ENCODE results near the gene SCFD2.

The SCFD2 gene

GRCh38 chr4:53132132-53132891, 233.5 kb downstream of the SCFD2 start:
- no peak for DNase-seq

DNA sequence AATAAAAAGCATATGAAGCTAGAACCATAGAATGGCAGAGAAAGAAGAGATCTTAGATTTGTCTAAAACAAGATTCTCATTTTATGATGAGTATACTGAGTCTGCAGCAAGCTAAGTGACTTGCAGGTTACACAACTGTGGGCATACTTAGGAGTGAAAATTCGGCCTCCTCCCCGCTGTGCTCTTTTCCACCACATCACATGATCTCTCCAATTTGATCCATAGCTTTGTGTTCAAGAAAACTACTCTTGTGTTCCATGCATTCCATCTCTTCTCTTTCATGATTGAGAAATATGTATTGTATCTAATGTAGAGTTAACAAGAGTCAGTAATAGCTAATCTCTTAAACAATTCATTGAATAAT, 234.3 kb downstream of the SCFD2 start:
- DNase-seq, result no peak

DNA sequence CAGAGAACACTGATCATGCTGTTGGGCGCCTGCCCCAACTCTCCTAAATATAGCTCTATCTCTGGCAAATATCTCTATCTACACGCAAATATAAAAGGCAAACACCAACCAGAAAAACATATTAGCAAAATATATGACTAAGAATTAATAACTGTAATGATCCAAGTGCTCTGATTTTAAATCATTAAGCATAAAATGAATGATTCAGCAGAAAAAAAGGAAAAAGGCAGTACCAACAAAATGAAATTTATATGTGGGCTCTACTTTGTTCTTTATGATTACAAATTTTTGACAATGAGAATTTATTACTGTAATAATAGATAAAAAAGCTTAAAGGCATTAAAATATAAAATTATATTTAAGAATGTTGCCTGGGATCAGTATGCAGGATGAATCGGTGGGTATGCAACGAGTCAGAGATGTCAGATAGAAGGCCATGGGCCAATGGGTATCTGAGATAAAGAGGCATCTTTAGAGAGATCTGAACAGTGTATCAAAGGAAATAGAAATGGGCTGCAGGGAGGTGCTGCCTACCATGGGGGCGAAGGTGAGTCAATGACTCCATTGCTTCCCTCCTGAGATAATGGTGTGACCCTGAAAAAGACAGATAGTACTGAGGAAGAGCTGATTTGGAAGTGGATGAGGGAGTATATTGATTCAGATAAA, 234.8 kb downstream of the SCFD2 start:
- DNase-seq, result no peak

DNA sequence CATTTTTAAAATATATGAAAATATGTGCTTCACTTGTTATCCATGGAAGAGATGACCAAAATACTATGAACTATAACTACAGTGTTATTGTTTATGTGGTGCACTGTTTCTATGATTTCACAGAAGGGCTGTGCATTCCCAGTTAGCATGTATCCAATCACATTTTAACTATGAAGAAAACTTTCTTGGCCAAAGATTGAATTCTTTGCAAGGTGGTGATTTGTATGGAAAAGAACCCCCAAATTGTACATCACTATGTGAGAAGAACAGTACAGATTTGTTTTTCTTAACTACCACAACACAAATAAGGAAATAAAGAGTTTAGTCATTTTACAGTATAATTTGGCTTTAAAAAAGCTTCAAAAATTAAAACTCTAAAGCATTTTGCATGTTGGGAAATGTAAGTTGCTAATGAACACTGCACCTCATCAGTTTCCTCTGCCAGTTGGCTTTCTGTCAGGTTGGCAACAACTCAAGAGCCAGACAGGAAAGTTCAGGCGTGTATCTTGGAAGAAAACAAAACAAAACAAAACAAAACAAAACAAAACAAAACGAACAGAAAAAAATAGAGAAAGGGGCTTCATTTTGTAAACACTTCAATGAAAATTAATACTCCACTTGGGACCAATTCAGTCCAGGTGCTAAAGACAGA, 237.0 kb downstream of the SCFD2 start:
- no peak for DNase-seq

GRCh38 chr4:53128231-53128630, 237.6 kb downstream of the SCFD2 start:
- no peak for DNase-seq

- no peak for DNase-seq
These were observed 238.5 kb downstream of the SCFD2 start for GRCh38 chr4:53127365-53127764.

- DNase-seq, result no peak
These were observed 239.8 kb downstream of the SCFD2 start for GRCh38 chr4:53126099-53126498.

DNA sequence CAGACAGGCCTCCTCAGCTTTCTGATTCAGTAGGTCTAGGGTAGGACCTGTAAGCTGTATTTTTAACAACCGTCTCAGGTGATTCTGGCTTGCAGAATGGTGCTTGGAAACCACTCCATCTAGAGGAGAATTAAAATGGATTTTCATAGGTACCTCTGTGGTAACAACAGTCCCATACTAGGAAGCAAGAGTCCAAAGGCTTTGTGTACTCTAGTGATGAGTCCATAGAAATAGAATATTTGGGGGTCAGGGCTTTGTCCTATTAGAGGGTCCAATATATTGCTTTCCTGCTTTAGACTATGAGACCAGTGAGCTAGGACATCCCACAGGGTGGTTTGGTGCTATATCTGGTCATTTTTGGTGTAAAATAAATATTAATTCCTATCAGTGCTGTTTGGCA, 242.0 kb downstream of the SCFD2 start:
- no peak for DNase-seq

DNA sequence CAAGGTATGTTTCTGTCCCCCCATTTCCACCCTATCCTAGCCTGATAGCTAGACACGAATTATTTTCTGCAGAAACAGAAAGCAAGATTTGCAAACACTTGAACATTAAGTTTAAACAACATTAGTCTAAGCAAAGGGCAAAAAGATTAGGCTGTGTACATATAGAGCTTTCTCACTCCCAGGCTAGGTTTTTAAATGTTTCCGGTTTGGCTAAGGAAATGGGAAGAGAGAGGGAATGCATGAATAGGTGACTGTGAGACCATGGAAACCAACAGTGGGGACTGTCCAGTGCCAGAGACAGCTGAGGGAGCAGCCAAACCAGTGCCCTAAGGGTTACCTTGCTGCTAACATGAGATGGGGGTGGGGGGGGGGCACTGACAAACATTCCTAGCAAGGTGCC, 242.7 kb downstream of the SCFD2 start:
- no peak for DNase-seq

DNA sequence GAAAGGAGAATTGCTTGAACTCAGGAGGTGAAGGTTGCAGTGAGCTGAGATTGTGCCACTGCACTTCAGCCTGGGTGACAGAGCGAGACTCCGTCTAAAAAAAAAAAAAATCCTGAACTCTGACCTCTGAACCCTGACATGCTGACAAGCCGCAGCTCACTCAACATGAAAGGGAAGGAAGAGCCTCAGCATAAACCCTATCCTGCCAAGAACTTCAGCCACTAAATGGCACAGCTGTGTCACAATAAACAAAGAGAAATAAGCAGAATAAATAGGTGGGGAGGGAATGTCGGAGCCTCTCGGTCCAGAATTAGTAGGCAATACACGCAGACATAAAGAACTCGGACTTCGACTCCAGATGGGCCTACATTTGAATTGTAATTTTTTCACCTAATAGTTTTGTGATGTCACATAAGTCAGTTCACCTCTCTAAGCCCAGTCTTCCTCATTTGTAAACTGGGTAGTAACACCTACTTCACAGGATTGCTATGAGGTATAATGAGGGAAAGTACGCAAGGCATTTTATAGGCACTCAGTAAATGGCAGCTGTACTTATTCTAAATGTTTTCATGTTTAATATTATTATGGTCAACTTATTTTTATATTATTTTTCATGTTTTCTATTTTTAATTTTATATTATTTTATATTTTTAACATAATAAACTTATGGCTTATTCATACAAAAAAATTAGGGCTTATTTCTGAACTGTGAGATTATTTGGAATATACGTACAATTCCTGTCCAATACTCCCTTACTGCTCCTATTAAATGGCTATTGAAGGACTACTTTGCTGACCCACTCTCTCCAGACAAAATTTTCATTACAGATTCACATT, 243.4 kb downstream of the SCFD2 start:
- no peak for DNase-seq

DNA sequence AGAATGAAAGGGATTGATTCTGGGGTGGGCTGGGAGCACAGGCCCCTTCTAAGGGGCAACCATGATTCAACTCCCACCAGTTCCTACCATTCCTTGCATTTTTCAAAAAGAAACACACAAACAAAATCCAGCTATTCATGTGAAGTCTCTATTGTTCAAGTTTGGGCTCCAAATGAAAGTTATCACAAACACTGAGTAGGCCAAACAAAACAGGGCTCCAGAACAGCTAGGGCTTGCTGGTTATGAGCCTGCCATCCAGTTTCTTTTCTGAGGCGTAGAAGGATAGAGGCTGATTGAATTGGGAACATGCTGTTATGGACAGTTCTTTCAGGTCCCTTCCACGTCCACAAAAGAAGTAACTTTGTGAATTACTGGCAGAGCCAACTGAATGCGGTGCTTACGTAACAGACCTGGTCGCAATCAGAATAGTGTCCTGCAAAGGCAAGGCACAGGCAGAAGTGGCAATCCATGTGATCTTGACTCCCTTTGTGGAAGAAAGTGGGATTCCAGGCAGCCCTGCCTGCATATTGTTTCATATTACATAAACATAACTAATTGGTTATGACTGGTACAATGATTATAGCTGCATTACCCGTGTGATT, 244.5 kb downstream of the SCFD2 start:
- no peak for DNase-seq

DNA sequence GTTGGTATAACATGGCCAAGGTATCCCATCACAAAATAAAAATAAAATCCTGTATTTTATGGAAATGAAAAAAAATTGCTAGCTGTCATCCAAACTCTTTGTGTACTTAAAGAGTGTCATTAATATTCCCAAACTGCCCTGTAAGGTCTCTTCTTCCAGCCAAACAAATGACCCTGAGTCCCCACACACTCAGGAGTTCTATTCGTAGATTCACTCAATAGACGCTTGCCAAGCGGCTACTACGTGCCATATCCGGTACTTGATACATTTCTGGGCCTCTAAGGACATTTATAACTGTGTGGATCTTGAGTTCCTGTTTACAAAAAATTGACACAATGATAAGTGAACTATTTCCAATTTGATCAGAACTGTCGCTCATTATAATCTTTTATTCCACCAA, 245.1 kb downstream of the SCFD2 start:
- DNase-seq, result no peak

DNA sequence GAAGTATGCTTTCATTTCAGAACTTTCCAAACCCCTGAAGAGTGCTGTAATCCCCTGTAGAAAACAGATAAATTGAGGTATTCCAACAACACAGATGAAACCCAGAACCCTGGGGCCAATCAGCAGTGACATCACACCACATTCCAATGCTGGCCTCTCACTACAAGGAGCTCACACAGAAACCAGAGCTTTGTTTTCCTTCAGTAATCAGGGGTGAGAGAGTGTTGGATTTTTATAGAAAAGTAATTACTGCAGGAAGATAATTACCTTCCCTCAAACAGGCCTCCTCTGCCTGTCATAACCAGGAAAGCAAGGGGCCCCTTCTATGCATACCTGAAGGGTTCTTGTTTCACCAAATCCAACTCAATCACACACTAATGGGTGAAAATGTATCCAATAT, 246.2 kb downstream of the SCFD2 start:
- no peak for DNase-seq

DNA sequence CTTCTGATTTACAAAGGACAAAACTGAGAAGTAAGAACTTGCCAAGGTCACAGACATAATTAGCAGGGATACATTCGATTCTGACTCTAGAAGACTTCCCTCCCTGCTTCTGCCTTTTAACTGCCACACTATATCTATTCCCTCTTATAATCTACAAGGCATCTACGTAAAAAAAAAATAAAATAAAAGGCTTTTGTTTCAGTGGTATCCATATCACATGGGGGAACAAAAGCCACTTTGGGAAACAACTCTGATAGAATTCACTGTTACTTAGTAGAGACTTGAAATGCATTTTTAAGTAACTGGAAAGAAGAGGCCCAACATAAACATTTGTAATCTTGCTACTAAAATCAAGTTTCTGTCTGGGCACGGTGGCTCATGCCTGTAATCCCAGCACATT, 247.2 kb downstream of the SCFD2 start:
- no peak for DNase-seq

DNA sequence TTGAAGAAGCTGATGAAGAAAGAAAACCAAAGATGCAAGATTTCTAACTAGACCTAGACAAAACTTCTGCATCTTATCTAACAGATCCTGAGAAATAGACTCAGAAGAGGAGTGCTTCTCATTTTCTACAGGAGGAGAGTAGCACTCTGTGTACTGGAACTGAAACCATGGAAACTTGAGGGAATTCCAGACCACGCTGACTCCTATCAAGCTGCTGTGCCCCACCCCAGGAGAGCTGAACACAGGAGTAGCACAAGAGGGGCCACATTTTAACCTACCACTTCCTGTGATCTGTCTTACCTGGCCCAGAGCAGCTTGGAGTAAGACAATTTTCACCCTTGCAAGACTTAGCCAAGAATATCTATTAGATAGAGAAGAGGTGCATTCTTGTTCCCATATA, 248.9 kb downstream of the SCFD2 start:
- DNase-seq, result no peak

- DNase-seq, result no peak
These were observed 252.2 kb downstream of the SCFD2 start for GRCh38 chr4:53113431-53114225.

GRCh38 chr4:53105313-53105712, 260.5 kb downstream of the SCFD2 start:
- no peak for DNase-seq

GRCh38 chr4:53103481-53103880, 262.4 kb downstream of the SCFD2 start:
- DNase-seq, result no peak

DNA sequence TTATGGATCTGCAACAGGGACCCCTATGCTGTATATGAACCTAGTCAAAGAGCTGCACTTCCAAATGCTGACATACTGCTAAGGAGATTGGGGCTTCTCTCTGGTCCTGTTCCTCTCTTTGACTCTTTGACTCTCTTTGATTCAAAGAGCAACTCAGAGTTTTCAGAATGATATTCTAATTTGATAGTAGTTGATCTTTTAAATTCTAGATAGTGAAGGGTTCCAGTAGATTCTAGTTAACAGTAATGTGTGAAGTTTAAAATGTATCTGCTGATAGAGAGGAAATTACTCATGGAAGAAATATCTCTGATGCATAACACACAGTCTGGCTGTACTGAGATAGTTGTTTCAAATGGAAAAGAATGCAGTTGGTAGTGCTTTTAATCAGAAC, 264.7 kb downstream of the SCFD2 start:
- DNase-seq, result no peak

GRCh38 chr4:53100501-53101190, 265.2 kb downstream of the SCFD2 start:
- DNase-seq, result no peak

GRCh38 chr4:53098681-53099121, 267.2 kb downstream of the SCFD2 start:
- DNase-seq, result no peak
